Caco-2 (cell line): ENCODE results near the gene UBE2L6. TPM values are rescaled to one million over a fixed set of nuclear protein-coding genes. Genes with fewer than 3 reads are reported as not detected.

Experiments
- BruUV-seq: library from RNA; stranded (reverse); fragments of 400-500 nt; replicated peaks from 2 replicates; lab custom pipeline; 2021; lab: Mats Ljungman, UMichigan
- CTCF ChIA-PET: fragments of 300-600 bp; sonication (Branson Sonifier 250); formaldehyde crosslinking; loops from one replicate; lab custom pipeline; 2022; ENCODE audit warnings: antibody characterized with exemption; lab: Charles Lee
- POLR2A ChIA-PET: fragments of 300-600 bp; sonication (Branson Sonifier 250); formaldehyde crosslinking; loops from one replicate; lab custom pipeline; 2022; ENCODE audit warnings: antibody characterized with exemption; lab: Charles Lee
- DNase-seq, 2 experiments: peaks; one replicate each; pipeline versions ENCODE4 v3.0.0 to v3.0.0-alpha.2; 2020 to 2022
- H3K27me3 ChIP-seq: replicated peaks from 2 replicates; pipeline ENCODE4 v1.6.0; 2011; ENCODE audit warnings: low read length; ENCODE audit not compliant: control insufficient read depth, insufficient read depth
- H3K36me3 ChIP-seq: 2 replicates; pipeline ENCODE4 v1.5.1; 2011; ENCODE audit warnings: low read length; ENCODE audit not compliant: control insufficient read depth, insufficient read depth
- H3K4me1 ChIP-seq: fragments of 250-450 bp; sonication (Bioruptor Pico); 2 replicates; pipeline ENCODE4 v1.5.1; 2020; ENCODE audit warnings: mild to moderate bottlenecking
- H3K4me3 ChIP-seq: 2 replicates; pipeline ENCODE4 v1.5.1; 2011; ENCODE audit warnings: low read depth, mild to moderate bottlenecking, control low read depth, low read length
- H3K9me3 ChIP-seq: fragments of 250-450 bp; sonication (Bioruptor Pico); 2 replicates; pipeline ENCODE4 v1.5.1; 2020; ENCODE audit warnings: mild to moderate bottlenecking, moderate library complexity
- H3K27ac Mint-ChIP-seq: one replicate; pipeline ENCODE4 v1.8.0; 2022; ENCODE audit warnings: mixed read lengths; ENCODE audit not compliant: unreplicated experiment
- H3K27me3 Mint-ChIP-seq: one replicate; pipeline ENCODE4 v1.8.0; 2022; ENCODE audit warnings: mixed read lengths; ENCODE audit not compliant: insufficient read depth, unreplicated experiment
- H3K36me3 Mint-ChIP-seq: one replicate; pipeline ENCODE4 v1.8.0; 2022; ENCODE audit warnings: mild to moderate bottlenecking, mixed read lengths; ENCODE audit not compliant: insufficient read depth, unreplicated experiment
- H3K4me1 Mint-ChIP-seq: one replicate; pipeline ENCODE4 v1.8.0; 2022; ENCODE audit warnings: low read depth, mixed read lengths; ENCODE audit not compliant: unreplicated experiment
- H3K4me3 Mint-ChIP-seq: one replicate; pipeline ENCODE4 v1.8.0; 2022; ENCODE audit warnings: mild to moderate bottlenecking, moderate library complexity, mixed read lengths; ENCODE audit not compliant: unreplicated experiment
- H3K9me3 Mint-ChIP-seq: one replicate; pipeline ENCODE4 v1.8.0; 2022; ENCODE audit warnings: mixed read lengths; ENCODE audit not compliant: unreplicated experiment
- CTCF ChIP-seq, 2 experiments: fragments of 200-600 bp in 1 of 2; IDR thresholded peaks; 1 replicate in 1 of 2; 2 replicates in 1 of 2; pipeline versions ENCODE4 v1.5.1 to v1.8.0; 2011 to 2022; ENCODE audit warnings: antibody characterized with exemption in 1 of 2, control low read depth in 1 of 2, inconsistent platforms in 1 of 2, low read depth in 1 of 2, low read length in 1 of 2, mild to moderate bottlenecking in 1 of 2, moderate library complexity in 1 of 2; ENCODE audit not compliant: insufficient read depth in 1 of 2, severe bottlenecking in 1 of 2, unreplicated experiment in 1 of 2
- intact Hi-C: fragments of 100-400 bp; cut with micrococcal nuclease; formaldehyde crosslinking; loops from one replicate; pipeline ENCODE4 v1.10.0; 2022; ENCODE audit not compliant: unreplicated experiment
- total RNA-seq: library from RNA; stranded (reverse); gene quantifications from 2 replicates; pipeline ENCODE4 v1.2.3, GENCODE V29; 2022

Gene UBE2L6
- total RNA-seq, 1 experiment from 2014 or later: 20.2 TPM

- no TSS peak for BruUV-seq
- H3K4me3 Mint-ChIP-seq: no peak overlapping the region
- intact Hi-C loops: no loop called here
- peaks cover 12% of the 10 kb centered on the region for H3K4me1 ChIP-seq
- no peaks in the 10 kb centered on the region for H3K27me3 Mint-ChIP-seq
- no peaks in the 10 kb centered on the region for H3K27me3 ChIP-seq
- H3K36me3 Mint-ChIP-seq: no peaks in the 10 kb centered on the region
- H3K27ac Mint-ChIP-seq: no peak overlapping the region
- no peaks in the 10 kb centered on the region for H3K9me3 ChIP-seq
- no peak for DNase-seq
- CTCF ChIA-PET: no interaction called here
- TF ChIP-seq CTCF (IDR thresholded peaks at IDR 0.05; ENCODE audit: insufficient read depth in 1 of 2, low read depth in 1 of 2, low read length in 1 of 2, severe bottlenecking in 1 of 2, unreplicated experiment in 1 of 2): no peak
- no peaks in the 10 kb centered on the region for H3K36me3 ChIP-seq
- H3K4me1 Mint-ChIP-seq: peaks cover 13% of the 10 kb centered on the region
- H3K9me3 Mint-ChIP-seq: no peaks in the 10 kb centered on the region
- no peak overlapping the region for H3K4me3 ChIP-seq
- POLR2A ChIA-PET: interaction anchor here (0.6 kb wide), 1 partner anchor 135 kb away, joined by 18 read pairs; no protein-coding TSS in a partner anchor
These were observed 31.3 kb upstream of the UBE2L6 start for GRCh38 chr11:57598831-57599155.

- peak; percentile 61 to 78 for DNase-seq
- POLR2A ChIA-PET: interaction anchor here (0.6 kb wide), 1 partner anchor 136 kb away, joined by 18 read pairs; no protein-coding TSS in a partner anchor
- no peak for TF ChIP-seq CTCF (IDR thresholded peaks at IDR 0.05; ENCODE audit: insufficient read depth in 1 of 2, low read depth in 1 of 2, low read length in 1 of 2, severe bottlenecking in 1 of 2, unreplicated experiment in 1 of 2)
- BruUV-seq: no TSS peak
- H3K4me1 Mint-ChIP-seq: peaks cover 13% of the 10 kb centered on the region
- intact Hi-C loops: no loop called here
- peak overlapping the region; percentile 65 for H3K4me3 Mint-ChIP-seq
- Histone ChIP-seq H3K4me3 (peak overlapping the region; percentile 21), H3K9me3 (no peaks in the 10 kb centered on the region), H3K4me1 (peaks cover 12% of the 10 kb centered on the region), H3K36me3 (no peaks in the 10 kb centered on the region), H3K27me3 (no peaks in the 10 kb centered on the region)
- H3K27ac Mint-ChIP-seq: no peak overlapping the region
- CTCF ChIA-PET: interaction anchor here (0.7 kb wide), 1 partner anchor 245 kb away, joined by 4 read pairs; no protein-coding TSS in a partner anchor
- H3K36me3 Mint-ChIP-seq: no peaks in the 10 kb centered on the region
- H3K9me3 Mint-ChIP-seq: no peaks in the 10 kb centered on the region
- H3K27me3 Mint-ChIP-seq: no peaks in the 10 kb centered on the region
These were observed 30.7 kb upstream of the UBE2L6 start for GRCh38 chr11:57597916-57598830.

GRCh38 chr11:57597461-57597915 lies 30.0 kb upstream of the UBE2L6 start, which contains the start of gene SERPING1:
SERPING1 (plus strand) TSS chr11:57597685; CDS start chr11:57598271, 586 bp downstream.
- POLR2A ChIA-PET: interaction anchor here (0.6 kb wide), 1 partner anchor 30 kb away, joined by 8 read pairs; the partner anchor contains the start of gene UBE2L6

More at GRCh38 chr11:57597461-57597915, 30.0 kb upstream of the UBE2L6 start, which contains the start of gene SERPING1:
- no TSS peak for BruUV-seq
- Histone ChIP-seq H3K9me3 (no peaks in the 10 kb centered on the region), H3K4me1 (peaks cover 12% of the 10 kb centered on the region), H3K4me3 (peak within 1 kb of the TSS; percentile 21), H3K27me3 (no peaks in the 10 kb centered on the region), H3K36me3 (no peaks in the 10 kb centered on the region)
- Mint-ChIP-seq H3K9me3 (no peaks in the 10 kb centered on the region), H3K27me3 (no peaks in the 10 kb centered on the region), H3K4me3 (peak within 1 kb of the TSS; percentile 65), H3K36me3 (no peaks in the 10 kb centered on the region), H3K27ac (no peak within 1 kb of the TSS), H3K4me1 (peaks cover 13% of the 10 kb centered on the region)
- no peak for DNase-seq
- CTCF ChIA-PET: interaction anchor here (0.6 to 0.9 kb wide), 6 partner anchors 43 to 1561 kb away, joined by 3 to 4 read pairs (median 3); no protein-coding TSS in a partner anchor
- TF ChIP-seq CTCF (IDR thresholded peaks at IDR 0.05; ENCODE audit: insufficient read depth in 1 of 2, low read depth in 1 of 2, low read length in 1 of 2, severe bottlenecking in 1 of 2, unreplicated experiment in 1 of 2): no peak
- intact Hi-C loops: no loop called here
